Thoracic aorta (tissue), 2 donors: ENCODE measurements around the gene WNT7B. TPM values are rescaled to one million over a fixed set of nuclear protein-coding genes. Genes with fewer than 3 reads are reported as not detected.

Experiments used
- ATAC-seq: fragments of 150-250 bp; one replicate; pipeline ENCODE4 v1.8.0; 2017; ENCODE audit warnings: low read depth; ENCODE audit not compliant: insufficient number of reproducible peaks, low FRiP score
- DNase-seq: peaks from one replicate; pipeline ENCODE4 v3.0.0-alpha.2; 2020; ENCODE audit warnings: low spot score
- H3K27ac ChIP-seq, 2 donors: fragments of 200-600 bp; sonication (generic); 1 replicate in 1 of 2; 2 replicates in 1 of 2; pipeline ENCODE4 v1.5.1; 2016; ENCODE audit warnings: mild to moderate bottlenecking in 2 of 2, moderate library complexity in 2 of 2
- H3K27me3 ChIP-seq: fragments of 200-600 bp; sonication (generic); replicated peaks from 2 replicates; pipeline ENCODE4 v1.6.0; 2016; ENCODE audit warnings: mild to moderate bottlenecking; ENCODE audit not compliant: insufficient read depth
- H3K36me3 ChIP-seq: fragments of 200-600 bp; sonication (generic); one replicate; pipeline ENCODE4 v1.5.1; 2016
- H3K4me1 ChIP-seq, 2 donors: fragments of 200-600 bp; sonication (generic); 1 replicate in 1 of 2; 2 replicates in 1 of 2; pipeline versions ENCODE4 v1.5.1 to v1.6.0; 2016; ENCODE audit warnings: low read depth in 2 of 2, mild to moderate bottlenecking in 1 of 2; ENCODE audit not compliant: control insufficient read depth in 1 of 2
- H3K4me3 ChIP-seq: fragments of 200-600 bp; sonication (generic); 2 replicates; pipeline ENCODE4 v1.5.1; 2016; ENCODE audit warnings: mild to moderate bottlenecking
- H3K9me3 ChIP-seq: fragments of 200-600 bp; sonication (generic); 2 replicates; pipeline ENCODE4 v1.5.1; 2016
- total RNA-seq, 2 donors: library from RNA; depleted of rRNA; stranded (reverse); fragments of >200 nt; gene quantifications; one replicate each; pipeline versions ENCODE4 v1.1.0 to v1.2.3, GENCODE V29; 2016
- TF ChIP-seq, protein P1 (sequence below): fragments of 200-600 bp; sonication (generic); IDR thresholded peaks from one replicate; pipeline ENCODE4 v1.5.1; 2019; ENCODE audit warnings: antibody characterized with exemption

Gene WNT7B
- not detected for total RNA-seq

DNA sequence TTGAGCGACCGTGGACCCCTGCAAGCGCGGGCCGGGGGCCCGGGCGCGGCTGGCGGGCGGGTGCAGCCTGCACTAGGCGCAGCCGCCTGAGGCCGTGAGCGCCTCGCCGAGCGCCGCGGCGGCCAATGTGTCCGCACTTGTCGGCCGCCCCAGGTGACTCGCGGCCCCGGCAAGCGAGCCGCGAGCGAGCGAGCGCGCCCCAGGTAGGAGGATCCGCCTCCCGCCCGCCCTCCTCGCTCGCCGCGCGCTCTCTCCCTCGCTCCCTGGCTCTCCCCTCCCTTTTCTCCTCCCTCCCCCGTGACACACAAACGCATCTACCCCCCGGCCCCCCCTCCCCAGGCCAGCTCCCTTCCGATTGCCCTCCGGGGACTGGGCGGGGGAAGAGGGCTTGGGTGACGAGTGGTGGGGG, at the start of gene WNT7B:
TSS of gene WNT7B (minus strand) at position 160 of the 409 bp plus-strand sequence. CDS start 408 bp downstream, outside the sequence.
- DNase-seq = no peak
- Histone ChIP-seq H3K36me3 (no peaks in the 10 kb centered on the region), H3K9me3 (no peaks in the 10 kb centered on the region), H3K4me3 (peak within 1 kb of the TSS; percentile 62), H3K4me1 (peaks cover 0 to 29% of the 10 kb centered on the region in 2 donors), H3K27me3 (peaks cover 11% of the 10 kb centered on the region), H3K27ac (no peak within 1 kb of the TSS)
- TF ChIP-seq, protein P1, sequence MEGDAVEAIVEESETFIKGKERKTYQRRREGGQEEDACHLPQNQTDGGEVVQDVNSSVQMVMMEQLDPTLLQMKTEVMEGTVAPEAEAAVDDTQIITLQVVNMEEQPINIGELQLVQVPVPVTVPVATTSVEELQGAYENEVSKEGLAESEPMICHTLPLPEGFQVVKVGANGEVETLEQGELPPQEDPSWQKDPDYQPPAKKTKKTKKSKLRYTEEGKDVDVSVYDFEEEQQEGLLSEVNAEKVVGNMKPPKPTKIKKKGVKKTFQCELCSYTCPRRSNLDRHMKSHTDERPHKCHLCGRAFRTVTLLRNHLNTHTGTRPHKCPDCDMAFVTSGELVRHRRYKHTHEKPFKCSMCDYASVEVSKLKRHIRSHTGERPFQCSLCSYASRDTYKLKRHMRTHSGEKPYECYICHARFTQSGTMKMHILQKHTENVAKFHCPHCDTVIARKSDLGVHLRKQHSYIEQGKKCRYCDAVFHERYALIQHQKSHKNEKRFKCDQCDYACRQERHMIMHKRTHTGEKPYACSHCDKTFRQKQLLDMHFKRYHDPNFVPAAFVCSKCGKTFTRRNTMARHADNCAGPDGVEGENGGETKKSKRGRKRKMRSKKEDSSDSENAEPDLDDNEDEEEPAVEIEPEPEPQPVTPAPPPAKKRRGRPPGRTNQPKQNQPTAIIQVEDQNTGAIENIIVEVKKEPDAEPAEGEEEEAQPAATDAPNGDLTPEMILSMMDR = no peak
- no peak for ATAC-seq

DNA sequence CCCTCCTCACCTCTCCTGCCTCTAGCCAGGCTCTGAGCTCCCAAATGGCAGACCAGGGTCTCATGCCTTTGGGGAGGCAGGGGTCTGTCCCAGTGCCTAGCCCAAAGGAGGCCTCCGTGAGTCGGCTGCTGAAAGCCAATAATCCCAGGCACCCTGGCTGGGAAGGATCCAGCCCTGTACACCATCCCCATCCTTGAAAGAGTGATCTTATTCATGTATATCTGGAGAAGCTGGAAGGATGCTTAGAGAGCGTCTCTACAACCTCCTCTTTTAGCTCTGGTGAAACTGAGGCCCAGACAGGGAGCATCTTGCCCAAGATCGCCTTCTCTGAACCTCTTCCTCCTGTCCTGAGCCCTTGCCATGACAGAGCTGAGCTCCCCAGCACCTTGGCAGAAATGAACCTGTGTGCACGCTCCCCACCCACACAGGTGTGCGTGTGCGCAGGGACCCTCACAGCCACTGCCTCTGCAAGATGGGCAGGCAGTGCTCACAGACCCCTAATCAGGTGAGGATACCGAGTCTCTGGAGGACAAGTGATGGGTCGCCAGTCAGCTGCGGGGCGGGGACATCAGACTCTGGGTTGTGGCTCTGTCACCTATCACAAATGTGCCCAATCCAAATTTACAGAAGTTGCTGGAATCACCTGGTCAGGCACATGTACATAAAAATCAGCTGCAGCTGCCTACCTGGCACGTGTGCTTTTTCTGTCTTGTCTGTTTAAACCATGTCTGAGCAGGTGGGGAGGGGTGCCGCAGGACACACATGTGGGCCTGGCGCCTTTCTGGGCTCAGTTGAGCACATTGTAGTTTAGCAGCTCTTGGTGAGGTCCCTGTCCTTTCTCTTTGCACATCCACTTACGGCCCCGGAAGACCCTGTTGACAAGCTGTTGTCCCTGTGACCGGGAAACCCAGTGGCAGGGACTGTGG, 49.3 kb upstream of the WNT7B start:
- TF ChIP-seq, protein P1 = no peak
- Histone ChIP-seq H3K9me3 (no peaks in the 10 kb centered on the region), H3K27me3 (no peaks in the 10 kb centered on the region), H3K36me3 (no peaks in the 10 kb centered on the region), H3K27ac (peak overlapping the region in 1 of 2 donors; percentile 69), H3K4me3 (peak overlapping the region; percentile 70), H3K4me1 (peaks cover 0 to 24% of the 10 kb centered on the region in 2 donors)
- DNase-seq (no peak), ATAC-seq (no peak)

DNA sequence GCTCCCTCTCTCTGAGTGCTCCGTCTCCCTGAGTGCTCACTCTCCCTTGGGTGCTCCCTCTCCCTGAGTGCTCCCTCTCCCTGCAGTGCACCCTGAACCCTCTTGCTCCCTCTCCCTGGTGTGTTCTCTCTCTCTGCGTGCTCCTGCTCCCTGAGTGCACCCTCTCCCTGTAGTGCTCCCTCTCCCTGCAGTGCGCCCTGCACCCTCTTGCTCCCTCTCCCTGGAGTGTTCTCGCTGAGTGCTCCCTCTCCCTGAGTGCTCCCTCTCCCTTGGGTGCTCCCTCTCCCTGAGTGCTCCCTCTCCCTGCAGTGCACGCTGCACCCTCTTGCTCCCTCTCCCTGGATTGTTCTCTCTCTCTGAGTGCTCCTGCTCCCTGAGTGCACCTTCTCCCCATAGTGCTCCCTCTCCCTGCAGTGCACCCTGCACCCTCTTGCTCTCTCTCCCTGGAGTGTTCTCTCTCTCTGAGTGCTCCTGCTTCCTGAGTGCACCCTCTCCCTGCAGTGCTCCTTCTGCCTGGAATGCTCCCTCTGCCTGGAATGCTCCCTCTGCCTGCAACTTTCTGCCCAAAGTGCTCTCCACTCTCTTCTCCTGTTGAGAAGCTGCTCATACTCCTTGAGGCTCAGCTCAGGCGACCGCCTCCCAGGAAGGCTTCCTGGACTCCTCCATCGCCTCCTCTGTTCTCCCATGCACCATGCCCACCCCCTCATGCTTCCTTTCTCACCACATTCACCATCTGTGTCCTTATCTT, 48.4 kb upstream of the WNT7B start:
- ATAC-seq (no peak), DNase-seq (no peak)
- H3K4me1 ChIP-seq = peaks cover 0 to 24% of the 10 kb centered on the region in 2 donors
- no peaks in the 10 kb centered on the region for H3K9me3 ChIP-seq
- TF ChIP-seq, protein P1 = no peak
- no peaks in the 10 kb centered on the region for H3K27me3 ChIP-seq
- no peaks in the 10 kb centered on the region for H3K36me3 ChIP-seq
- no peak overlapping the region for H3K4me3 ChIP-seq
- H3K27ac ChIP-seq = no peak overlapping the region

DNA sequence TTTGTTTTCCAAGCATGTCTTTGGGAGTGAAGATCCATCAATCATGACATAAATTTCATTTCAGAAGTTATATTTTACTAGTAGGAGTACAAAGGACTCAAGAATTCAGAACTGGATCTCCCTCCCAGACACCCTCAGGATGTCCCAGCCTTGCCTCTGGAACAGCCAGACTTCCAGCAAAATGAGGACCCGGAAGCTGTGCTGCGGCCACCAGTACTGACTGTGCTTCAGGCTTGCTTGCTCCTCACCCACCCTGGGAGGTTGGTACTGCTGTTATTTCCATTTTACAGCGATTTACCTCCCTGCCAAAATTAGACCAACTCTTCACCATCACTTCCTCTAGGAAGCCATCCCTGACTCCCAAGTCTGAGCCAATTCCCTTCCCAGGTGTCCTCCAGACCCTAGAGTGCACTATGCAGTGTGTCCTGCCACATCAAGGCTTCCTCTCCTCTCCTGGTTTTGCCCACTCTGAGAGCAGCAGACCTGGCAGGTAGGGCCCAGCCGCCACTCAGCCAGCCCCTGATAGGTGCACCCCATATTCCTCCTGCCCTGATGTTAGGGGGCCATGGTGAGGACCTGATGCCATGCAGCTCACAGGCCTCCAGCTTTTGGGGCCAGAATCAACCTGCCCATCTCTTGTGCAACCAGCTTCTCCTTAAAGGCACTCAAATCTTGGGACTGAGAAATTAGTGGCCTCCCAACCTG, 47.3 kb upstream of the WNT7B start:
- DNase-seq (no peak), ATAC-seq (no peak)
- Histone ChIP-seq H3K27ac (peak overlapping the region; percentile 35), H3K4me1 (peaks cover 0 to 24% of the 10 kb centered on the region in 2 donors), H3K27me3 (no peaks in the 10 kb centered on the region), H3K4me3 (no peak overlapping the region), H3K36me3 (no peaks in the 10 kb centered on the region), H3K9me3 (no peaks in the 10 kb centered on the region)
- TF ChIP-seq, protein P1 = no peak
